HCT116 (cell line): ENCODE data around the gene SARNP. TPM values are rescaled to one million over a fixed set of nuclear protein-coding genes. Genes with fewer than 3 reads are reported as not detected.

Source experiments
- ATAC-seq: fragments of 200-7000 bp; cut with Tn5 transposase; 2 replicates; pipeline ENCODE4 v1.9.1; 2020; ENCODE audit warnings: mild to moderate bottlenecking, moderate library complexity
- BruUV-seq: library from RNA; stranded (reverse); fragments of 400-500 nt; replicated peaks from 2 replicates; lab custom pipeline; 2021; lab: Mats Ljungman, UMichigan
- CTCF ChIA-PET: fragments of 300-600 bp; sonication (Branson Sonifier 250); formaldehyde crosslinking; loops from one replicate; lab custom pipeline; 2021; ENCODE audit warnings: antibody characterized with exemption; lab: Charles Lee
- POLR2A ChIA-PET: fragments of 300-600, 350-600 bp; sonication (Branson Sonifier 250); formaldehyde crosslinking; loops from one replicate; lab custom pipeline; 2021; ENCODE audit warnings: antibody characterized with exemption; lab: Charles Lee
- RAD21 ChIA-PET, 2 experiments: fragments of 300-600 bp; sonication (Branson Sonifier 250); formaldehyde crosslinking; loops; one replicate each; lab custom pipeline; 2023; ENCODE audit warnings: low total read pairs in 2 of 2; ENCODE audit not compliant: uncharacterized antibody in 2 of 2, unreplicated experiment in 2 of 2, low non-redundant PET in 1 of 2; lab: Charles Lee
- DNase-seq: peaks from one replicate; pipeline ENCODE4 v3.0.0-alpha.2; 2010; ENCODE audit warnings: low read depth, low spot score
- H2AFZ ChIP-seq: fragments of 200-600 bp; shearing (Covaris generic), sonication (generic); 2 replicates; pipeline ENCODE4 v1.6.1; 2017; ENCODE audit warnings: low read depth, mixed run types, mixed read lengths, antibody characterized with exemption, low read length; ENCODE audit not compliant: poor library complexity, severe bottlenecking
- H3K27ac ChIP-seq: 2 replicates; pipeline ENCODE4 v1.5.1; 2012; ENCODE audit warnings: low read depth, low read length
- H3K27me3 ChIP-seq: fragments of 200-600 bp; sonication (generic); 2 replicates; pipeline ENCODE4 v1.6.1; 2016; ENCODE audit warnings: mixed run types, low read length, mixed read lengths; ENCODE audit not compliant: insufficient read depth
- H3K36me3 ChIP-seq, 2 experiments: fragments of 200-500 bp in 1 of 2; fragments of 200-600 bp in 1 of 2; sonication (Bioruptor generic) in 1 of 2; sonication (generic) in 1 of 2; 2 replicates each; pipeline versions ENCODE4 v1.5.1 to v1.6.1; 2014 to 2016; ENCODE audit warnings: low read length in 2 of 2, inconsistent platforms in 1 of 2, mixed read lengths in 1 of 2, mixed run types in 1 of 2; ENCODE audit not compliant: insufficient read depth in 2 of 2, control insufficient read depth in 1 of 2
- H3K4me1 ChIP-seq, 2 experiments: fragments of 200-600 bp in 1 of 2; sonication (generic) in 1 of 2; 2 replicates each; pipeline versions ENCODE4 v1.5.1 to v1.6.1; 2012 to 2017; ENCODE audit warnings: low read length in 2 of 2, inconsistent platforms in 1 of 2, mild to moderate bottlenecking in 1 of 2, mixed read lengths in 1 of 2, mixed run types in 1 of 2, moderate library complexity in 1 of 2; ENCODE audit not compliant: insufficient read depth in 2 of 2, control insufficient read depth in 1 of 2
- H3K4me2 ChIP-seq: fragments of 200-600 bp; sonication (generic); 2 replicates; pipeline ENCODE4 v1.6.1; 2017; ENCODE audit warnings: mixed run types, low read length, mixed read lengths
- H3K4me3 ChIP-seq, 2 experiments: fragments of 200-600 bp in 1 of 2; sonication (generic) in 1 of 2; replicated peaks in 1 of 2; 2 replicates each; pipeline ENCODE4 v1.5.1; 2011 to 2016; ENCODE audit warnings: low read length in 2 of 2, control low read depth in 1 of 2, low read depth in 1 of 2, mild to moderate bottlenecking in 1 of 2, mixed read lengths in 1 of 2, mixed run types in 1 of 2
- H3K79me2 ChIP-seq: fragments of 200-600 bp; sonication (generic); 2 replicates; pipeline ENCODE4 v1.6.1; 2017; ENCODE audit warnings: mild to moderate bottlenecking, mixed run types, low read length, moderate library complexity, mixed read lengths; ENCODE audit not compliant: insufficient read depth
- H3K9ac ChIP-seq: fragments of 200-600 bp; sonication (generic); 2 replicates; pipeline ENCODE4 v1.6.1; 2016; ENCODE audit warnings: low read length, mixed read lengths
- H3K9me2 ChIP-seq: fragments of 200-600 bp; sonication (generic), shearing (Covaris generic); 2 replicates; pipeline ENCODE4 v1.6.1; 2017; ENCODE audit warnings: mixed run types, mild to moderate bottlenecking, moderate library complexity; ENCODE audit not compliant: insufficient read depth
- H3K9me3 ChIP-seq, 2 experiments: fragments of 200-500 bp in 1 of 2; fragments of 200-600 bp in 1 of 2; sonication (Bioruptor generic) in 1 of 2; sonication (generic) in 1 of 2; 2 replicates each; pipeline ENCODE4 v1.6.1; 2014 to 2017; ENCODE audit warnings: low read length in 2 of 2, mixed read lengths in 2 of 2, inconsistent platforms in 1 of 2, low read depth in 1 of 2, mild to moderate bottlenecking in 1 of 2, mixed run types in 1 of 2, moderate library complexity in 1 of 2; ENCODE audit not compliant: control insufficient read depth in 1 of 2, insufficient read depth in 1 of 2
- H4K20me1 ChIP-seq: fragments of 200-600 bp; sonication (generic), shearing (Covaris generic); 2 replicates; pipeline ENCODE4 v1.6.1; 2017; ENCODE audit warnings: mixed run types, mild to moderate bottlenecking, moderate library complexity; ENCODE audit not compliant: insufficient read depth
- CBX3 ChIP-seq: IDR thresholded peaks from 2 replicates; pipeline ENCODE4 v1.6.1; 2012; ENCODE audit warnings: low read depth
- EGR1 ChIP-seq: IDR thresholded peaks from 2 replicates; pipeline ENCODE4 v1.6.1; 2012; ENCODE audit warnings: low read depth
- POLR2A ChIP-seq: IDR thresholded peaks from 2 replicates; pipeline ENCODE4 v1.7.0; 2011; ENCODE audit warnings: borderline replicate concordance; ENCODE audit not compliant: insufficient read depth, insufficient read length; ENCODE audit errors: extremely low read depth
- REST ChIP-seq: IDR thresholded peaks from 2 replicates; pipeline ENCODE4 v1.6.1; 2012; ENCODE audit warnings: low read depth
- SP1 ChIP-seq: IDR thresholded peaks from 2 replicates; pipeline ENCODE4 v1.6.1; 2012; ENCODE audit warnings: low read depth
- TCF7L2 ChIP-seq: IDR thresholded peaks from 2 replicates; pipeline ENCODE4 v1.7.0; 2011; ENCODE audit warnings: borderline replicate concordance, inconsistent platforms; ENCODE audit not compliant: insufficient read depth, insufficient read length; ENCODE audit errors: extremely low read depth
- intact Hi-C: fragments of 100-400 bp; cut with micrococcal nuclease; formaldehyde crosslinking; loops from 2 replicates; pipeline ENCODE4 v1.10.0; 2022
- total RNA-seq: library from RNA; stranded (reverse); gene quantifications from one replicate; pipeline ENCODE4 v1.2.1, GENCODE V29; 2021; ENCODE audit not compliant: unreplicated experiment
- TF ChIP-seq, protein P1 (sequence below): IDR thresholded peaks from 2 replicates; pipeline ENCODE4 v1.6.1; 2011; ENCODE audit warnings: mild to moderate bottlenecking, low read length, moderate library complexity; ENCODE audit not compliant: insufficient replicate concordance; ENCODE audit errors: extremely low read depth

SARNP gene
- total RNA-seq, 1 experiment from 2014 or later = 82.4 TPM

DNA sequence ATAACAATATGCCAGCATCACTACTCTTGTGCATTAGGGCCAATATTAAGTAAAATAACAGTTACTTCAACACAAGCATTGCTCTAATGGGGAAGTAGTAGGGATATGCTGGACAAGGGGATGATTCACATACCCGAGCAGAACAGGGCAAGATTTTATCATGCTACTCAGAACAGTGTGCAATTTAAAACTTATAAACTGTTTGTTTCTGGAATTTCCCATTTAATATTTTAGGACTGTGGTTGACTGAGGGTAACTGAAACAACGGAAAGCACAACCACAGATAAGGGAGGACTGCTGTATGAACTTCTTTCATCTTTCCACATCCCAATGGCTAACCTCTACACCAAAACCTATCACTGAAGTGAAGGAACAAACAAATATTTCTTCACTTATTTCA lies 36.8 kb downstream of the SARNP start:
- no TSS peak for BruUV-seq
- DNase-seq = no peak
- POLR2A ChIA-PET = no interaction called here

More for the DNA sequence above, 36.8 kb downstream of the SARNP start:
- no peak overlapping the region for H2AFZ ChIP-seq
- H3K27ac ChIP-seq = no peak overlapping the region
- H3K9ac ChIP-seq = no peak overlapping the region
- no peak overlapping the region for H3K4me2 ChIP-seq
- no peaks in the 10 kb centered on the region for H3K4me1 ChIP-seq
- H3K4me3 ChIP-seq = no peak overlapping the region
- intact Hi-C loops = no loop called here
- H3K9me3 ChIP-seq = no peaks in the 10 kb centered on the region
- TF ChIP-seq TCF7L2 (no peak), CBX3 (no peak), REST (no peak), POLR2A (no peak), EGR1 (no peak), SP1 (no peak)
- TF ChIP-seq, protein P1, sequence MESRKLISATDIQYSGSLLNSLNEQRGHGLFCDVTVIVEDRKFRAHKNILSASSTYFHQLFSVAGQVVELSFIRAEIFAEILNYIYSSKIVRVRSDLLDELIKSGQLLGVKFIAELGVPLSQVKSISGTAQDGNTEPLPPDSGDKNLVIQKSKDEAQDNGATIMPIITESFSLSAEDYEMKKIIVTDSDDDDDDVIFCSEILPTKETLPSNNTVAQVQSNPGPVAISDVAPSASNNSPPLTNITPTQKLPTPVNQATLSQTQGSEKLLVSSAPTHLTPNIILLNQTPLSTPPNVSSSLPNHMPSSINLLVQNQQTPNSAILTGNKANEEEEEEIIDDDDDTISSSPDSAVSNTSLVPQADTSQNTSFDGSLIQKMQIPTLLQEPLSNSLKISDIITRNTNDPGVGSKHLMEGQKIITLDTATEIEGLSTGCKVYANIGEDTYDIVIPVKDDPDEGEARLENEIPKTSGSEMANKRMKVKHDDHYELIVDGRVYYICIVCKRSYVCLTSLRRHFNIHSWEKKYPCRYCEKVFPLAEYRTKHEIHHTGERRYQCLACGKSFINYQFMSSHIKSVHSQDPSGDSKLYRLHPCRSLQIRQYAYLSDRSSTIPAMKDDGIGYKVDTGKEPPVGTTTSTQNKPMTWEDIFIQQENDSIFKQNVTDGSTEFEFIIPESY = no peak
- TF ChIP-seq, all 23 proteins: peak for 0
- Histone ChIP-seq H3K9me2 (no peaks in the 10 kb centered on the region), H4K20me1 (peaks cover 3% of the 10 kb centered on the region; the same call in 1 of the 2 replicates), H3K27me3 (no peaks in the 10 kb centered on the region), H3K36me3 (peaks cover 32 to 44% of the 10 kb centered on the region in 2 experiments), H3K79me2 (peaks cover 6% of the 10 kb centered on the region; the same call in 1 of the 2 replicates)
- ChIA-PET CTCF (no interaction called here), RAD21 (no interaction called here)
- no peak for ATAC-seq
